MM.1S (cell line): ENCODE results near the gene PPM1M.

ENCODE experiments used
- DNase-seq: peaks from one replicate; pipeline ENCODE4 v3.0.0-alpha.2; 2015
- H2AFZ ChIP-seq: fragments of 300-600 bp; sonication (generic); 2 replicates; pipeline ENCODE4 v1.6.0; 2016; ENCODE audit warnings: antibody characterized with exemption, low read length
- H3F3A ChIP-seq: fragments of 300-600 bp; sonication (generic); 2 replicates; pipeline ENCODE4 v1.6.1; 2016; ENCODE audit warnings: mild to moderate bottlenecking, antibody characterized with exemption, low read length, moderate library complexity, mixed read lengths; ENCODE audit not compliant: insufficient read depth
- H3K27ac ChIP-seq: fragments of 300-600 bp; sonication (generic); 2 replicates; pipeline ENCODE4 v1.5.1; 2016; ENCODE audit warnings: mild to moderate bottlenecking, low read length
- H3K27me3 ChIP-seq: fragments of 300-600 bp; sonication (generic); replicated peaks from 2 replicates; pipeline ENCODE4 v1.6.0; 2016; ENCODE audit warnings: low read length; ENCODE audit not compliant: insufficient read depth
- H3K36me3 ChIP-seq: fragments of 300-600 bp; sonication (generic); replicated peaks from 2 replicates; pipeline ENCODE4 v1.6.1; 2016; ENCODE audit warnings: mild to moderate bottlenecking, low read length, mixed read lengths; ENCODE audit not compliant: insufficient read depth
- H3K4me1 ChIP-seq: fragments of 300-600 bp; sonication (generic); 2 replicates; pipeline ENCODE4 v1.6.1; 2016; ENCODE audit warnings: low read length, mixed read lengths
- H3K4me2 ChIP-seq: fragments of 300-600 bp; sonication (generic); 2 replicates; pipeline ENCODE4 v1.6.0; 2016; ENCODE audit warnings: low read depth, low read length
- H3K4me3 ChIP-seq: fragments of 300-600 bp; sonication (generic); 2 replicates; pipeline ENCODE4 v1.5.1; 2016; ENCODE audit warnings: low read length, mixed read lengths
- H3K79me2 ChIP-seq: fragments of 300-600 bp; sonication (generic); 2 replicates; pipeline ENCODE4 v1.6.1; 2016; ENCODE audit warnings: mixed run types, low read length, mixed read lengths
- H3K9ac ChIP-seq: fragments of 300-600 bp; sonication (generic); 2 replicates; pipeline ENCODE4 v1.6.1; 2016; ENCODE audit warnings: low read length, mixed read lengths
- H3K9me2 ChIP-seq: fragments of 300-600 bp; sonication (generic); replicated peaks from 2 replicates; pipeline ENCODE4 v1.6.1; 2016; ENCODE audit warnings: mild to moderate bottlenecking, low read length, mixed read lengths; ENCODE audit not compliant: insufficient read depth
- H3K9me3 ChIP-seq: fragments of 300-600 bp; sonication (generic); replicated peaks from 2 replicates; pipeline ENCODE4 v1.6.1; 2016; ENCODE audit warnings: mild to moderate bottlenecking, low read length, mixed read lengths; ENCODE audit not compliant: insufficient read depth
- H4K20me1 ChIP-seq: fragments of 300-600 bp; sonication (generic); 2 replicates; pipeline ENCODE4 v1.6.1; 2016; ENCODE audit warnings: mild to moderate bottlenecking, low read length, moderate library complexity, mixed read lengths; ENCODE audit not compliant: insufficient read depth
- CTCF ChIP-seq: fragments of 300-600 bp; sonication (generic); IDR thresholded peaks from 2 replicates; pipeline ENCODE4 v1.5.1; 2016; ENCODE audit warnings: antibody characterized with exemption, low read length, mixed read lengths
- EZH2 ChIP-seq: fragments of 300-600 bp; sonication (generic); optimal IDR thresholded peaks from 2 replicates; pipeline ENCODE3; 2017; ENCODE audit warnings: low read depth, mild to moderate bottlenecking, antibody characterized with exemption, low read length, mixed read lengths
- EZH2phosphoT487 ChIP-seq: fragments of 300-600 bp; sonication (generic); IDR thresholded peaks from 2 replicates; pipeline ENCODE4 v1.6.1; 2018; ENCODE audit warnings: antibody characterized with exemption, low read length

The PPM1M gene

DNA sequence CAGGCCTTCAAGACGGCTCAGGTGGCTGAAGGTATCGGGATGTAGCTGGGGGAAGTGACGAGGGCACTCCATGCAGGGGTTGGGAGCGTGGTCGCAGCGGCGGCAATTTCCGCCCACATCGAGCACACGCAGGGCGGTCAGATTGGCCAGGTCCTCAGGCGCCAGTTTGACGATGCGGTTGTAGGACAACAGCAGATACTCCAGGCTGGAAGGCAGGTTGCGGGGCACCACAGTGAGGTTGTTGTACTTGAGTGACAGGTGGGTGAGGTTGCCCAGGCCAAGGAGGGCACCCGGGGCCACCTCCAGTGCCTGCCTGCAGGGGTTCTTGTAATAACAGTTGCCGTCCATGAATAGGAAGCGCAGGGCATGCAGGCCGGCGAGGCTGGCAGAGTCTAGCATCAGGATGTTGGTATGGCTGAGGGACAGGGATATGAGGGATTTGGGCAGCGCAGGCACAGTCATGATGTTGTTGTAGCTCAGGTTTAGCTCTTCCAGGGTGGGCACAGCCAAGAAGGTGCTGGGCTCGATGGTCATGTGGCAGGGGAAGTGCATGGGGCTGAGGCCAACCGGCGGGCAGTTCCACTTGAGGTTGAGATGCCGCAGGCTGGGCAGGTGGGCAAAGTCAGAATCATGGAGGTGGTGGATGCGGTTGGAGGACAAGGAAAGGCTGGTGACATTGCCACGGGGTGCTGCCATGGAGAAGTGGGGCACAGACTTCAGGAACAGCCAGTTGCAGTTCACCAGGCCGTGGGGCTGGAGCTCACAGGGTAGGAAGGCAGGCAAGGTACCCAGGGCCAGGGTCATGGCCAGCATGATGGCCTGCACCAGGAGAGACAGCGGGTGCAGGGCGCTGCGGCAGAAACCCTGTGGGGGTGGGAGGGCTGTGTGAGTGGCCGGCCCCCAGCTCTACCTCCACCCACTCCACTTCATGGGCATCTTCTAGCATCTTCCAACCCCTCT is 21.8 kb upstream of the PPM1M start:
- Histone ChIP-seq H3K9me2 (no peaks in the 10 kb centered on the region), H3K4me2 (no peak overlapping the region), H3K27ac (no peak overlapping the region), H3K79me2 (no peaks in the 10 kb centered on the region), H4K20me1 (no peaks in the 10 kb centered on the region), H3K4me1 (peaks cover 24% of the 10 kb centered on the region), H3K9ac (no peak overlapping the region), H3K9me3 (no peaks in the 10 kb centered on the region), H3K36me3 (no peaks in the 10 kb centered on the region), H3K4me3 (no peak overlapping the region), H3F3A (peaks cover 2% of the 10 kb centered on the region; the same call in 1 of the 2 replicates), H2AFZ (no peak overlapping the region), H3K27me3 (no peaks in the 10 kb centered on the region)
- no peak for DNase-seq
- no peak for TF ChIP-seq EZH2phosphoT487
- no peak for TF ChIP-seq EZH2
- no peak for TF ChIP-seq CTCF

DNA sequence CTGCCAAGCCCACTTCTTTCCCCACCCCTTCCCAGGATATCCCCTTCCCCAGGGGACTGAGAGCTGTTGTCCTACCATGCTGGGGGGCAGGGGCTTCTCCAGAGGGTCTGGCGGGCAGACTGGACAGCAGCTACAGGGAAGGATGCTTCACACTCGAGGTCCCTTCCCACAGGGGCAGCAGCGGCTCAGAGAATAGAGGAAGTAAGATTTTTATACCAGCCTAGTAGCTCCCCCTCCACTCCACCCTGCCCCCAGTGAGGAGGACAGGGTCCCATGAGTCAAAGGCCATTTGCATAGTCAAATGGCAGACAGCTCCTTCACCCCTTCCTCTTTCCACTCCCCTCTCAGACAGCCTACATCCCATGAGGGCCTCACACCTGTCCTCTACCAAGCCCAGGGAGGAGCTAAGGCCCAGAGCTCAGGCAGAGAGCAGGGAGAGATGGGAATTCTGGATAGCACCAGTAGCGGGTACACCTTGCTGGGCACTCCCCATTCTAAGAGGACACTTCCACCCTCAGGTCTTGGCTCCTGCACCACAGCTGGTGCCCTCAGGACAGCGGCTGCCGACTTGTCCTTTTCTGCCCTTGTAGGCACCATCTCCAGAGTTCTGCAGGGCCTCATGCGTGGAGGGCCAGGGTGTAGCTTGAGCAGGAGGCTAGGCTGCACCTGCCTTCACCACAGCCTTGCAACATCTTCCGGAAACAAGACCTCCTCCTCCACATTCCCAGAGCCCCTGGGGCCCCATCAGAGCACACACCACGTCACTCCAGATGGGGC is 19.9 kb upstream of the PPM1M start, which contains the start of gene TLR9:
Gene TLR9, minus strand, starts transcription at position 194 of the 777 bp plus-strand sequence. Its CDS starts 116 bp downstream, at position 78.
- no peak within 1 kb of the TSS for H3K9ac ChIP-seq
- peak; percentile 52 for DNase-seq

More for the DNA sequence above, 19.9 kb upstream of the PPM1M start, which contains the start of gene TLR9:
- peaks cover 2% of the 10 kb centered on the region; the same call in 1 of the 2 replicates for H3F3A ChIP-seq
- no peaks in the 10 kb centered on the region for H3K9me3 ChIP-seq
- H3K36me3 ChIP-seq = no peaks in the 10 kb centered on the region
- peak within 1 kb of the TSS; percentile 46 for H3K4me2 ChIP-seq
- H2AFZ ChIP-seq = peak within 1 kb of the TSS; percentile 76
- no peaks in the 10 kb centered on the region for H3K79me2 ChIP-seq
- peak within 1 kb of the TSS; percentile 63; the same call in 1 of the 2 replicates for H3K27ac ChIP-seq
- no peaks in the 10 kb centered on the region for H3K9me2 ChIP-seq
- H3K4me1 ChIP-seq = peaks cover 17% of the 10 kb centered on the region
- no peak within 1 kb of the TSS for H3K4me3 ChIP-seq
- no peak for TF ChIP-seq EZH2phosphoT487
- no peak for TF ChIP-seq CTCF
- TF ChIP-seq EZH2 = no peak
- H4K20me1 ChIP-seq = no peaks in the 10 kb centered on the region
- H3K27me3 ChIP-seq = no peaks in the 10 kb centered on the region
